NCI-H1105 treated with DMSO at 0.1 percent for 48 hours (cell line): ENCODE results near the gene PRTN3.

Experiments
- DNase-seq: peaks from one replicate; lab custom pipeline; 2025; lab: John Stamatoyannopoulos, UW

Gene PRTN3

DNA sequence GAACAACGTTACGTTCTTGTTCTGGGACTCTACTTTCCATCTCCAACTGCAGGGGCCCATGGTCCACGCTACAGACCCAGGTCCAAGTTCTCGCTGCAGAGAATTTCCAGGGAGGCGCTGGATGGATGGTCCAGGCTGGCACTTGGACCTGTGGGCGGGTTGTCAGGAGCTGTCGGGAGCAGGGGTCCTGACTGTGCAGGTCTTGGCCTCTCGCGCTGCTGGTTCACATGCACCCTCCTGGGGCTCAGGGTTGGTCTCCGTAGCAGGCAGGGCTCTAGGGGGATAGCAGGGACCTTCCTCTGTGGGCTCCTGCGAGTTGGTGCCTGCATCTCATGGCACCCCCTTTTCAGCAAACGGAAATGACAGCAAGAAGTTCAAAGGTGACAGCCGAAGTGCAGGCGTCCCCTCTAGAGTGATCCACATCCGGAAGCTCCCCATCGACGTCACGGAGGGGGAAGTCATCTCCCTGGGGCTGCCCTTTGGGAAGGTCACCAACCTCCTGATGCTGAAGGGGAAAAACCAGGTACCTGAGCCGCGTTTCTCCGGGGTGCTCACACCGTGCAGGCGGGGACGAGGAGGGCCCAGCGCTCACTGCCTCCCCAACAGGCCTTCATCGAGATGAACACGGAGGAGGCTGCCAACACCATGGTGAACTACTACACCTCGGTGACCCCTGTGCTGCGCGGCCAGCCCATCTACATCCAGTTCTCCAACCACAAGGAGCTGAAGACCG is 36.9 kb upstream of the PRTN3 start:
- no peak for DNase-seq

DNA sequence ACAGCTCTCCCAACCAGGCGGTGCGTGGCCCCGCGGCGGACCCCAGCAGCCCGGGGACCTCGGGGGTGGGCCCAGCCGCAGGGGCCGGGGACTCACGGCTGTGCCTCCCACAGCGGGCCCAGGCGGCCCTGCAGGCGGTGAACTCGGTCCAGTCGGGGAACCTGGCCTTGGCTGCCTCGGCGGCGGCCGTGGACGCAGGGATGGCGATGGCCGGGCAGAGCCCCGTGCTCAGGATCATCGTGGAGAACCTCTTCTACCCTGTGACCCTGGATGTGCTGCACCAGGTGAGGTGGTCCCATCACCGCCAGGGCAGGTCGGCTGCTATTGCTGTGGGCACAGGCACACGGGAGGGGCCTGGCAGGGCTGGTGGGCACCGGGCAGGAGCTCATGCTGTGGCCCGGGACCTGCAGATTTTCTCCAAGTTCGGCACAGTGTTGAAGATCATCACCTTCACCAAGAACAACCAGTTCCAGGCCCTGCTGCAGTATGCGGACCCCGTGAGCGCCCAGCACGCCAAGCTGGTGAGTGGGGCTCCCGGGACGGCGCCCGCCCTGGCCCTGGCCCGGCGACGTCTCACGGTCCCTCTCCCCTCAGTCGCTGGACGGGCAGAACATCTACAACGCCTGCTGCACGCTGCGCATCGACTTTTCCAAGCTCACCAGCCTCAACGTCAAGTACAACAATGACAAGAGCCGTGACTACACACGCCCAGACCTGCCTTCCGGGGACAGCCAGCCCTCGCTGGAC is 36.2 kb upstream of the PRTN3 start:
- no peak for DNase-seq

- no peak for DNase-seq
These were observed 35.6 kb upstream of the PRTN3 start for GRCh38 chr19:805166-805551.

DNA sequence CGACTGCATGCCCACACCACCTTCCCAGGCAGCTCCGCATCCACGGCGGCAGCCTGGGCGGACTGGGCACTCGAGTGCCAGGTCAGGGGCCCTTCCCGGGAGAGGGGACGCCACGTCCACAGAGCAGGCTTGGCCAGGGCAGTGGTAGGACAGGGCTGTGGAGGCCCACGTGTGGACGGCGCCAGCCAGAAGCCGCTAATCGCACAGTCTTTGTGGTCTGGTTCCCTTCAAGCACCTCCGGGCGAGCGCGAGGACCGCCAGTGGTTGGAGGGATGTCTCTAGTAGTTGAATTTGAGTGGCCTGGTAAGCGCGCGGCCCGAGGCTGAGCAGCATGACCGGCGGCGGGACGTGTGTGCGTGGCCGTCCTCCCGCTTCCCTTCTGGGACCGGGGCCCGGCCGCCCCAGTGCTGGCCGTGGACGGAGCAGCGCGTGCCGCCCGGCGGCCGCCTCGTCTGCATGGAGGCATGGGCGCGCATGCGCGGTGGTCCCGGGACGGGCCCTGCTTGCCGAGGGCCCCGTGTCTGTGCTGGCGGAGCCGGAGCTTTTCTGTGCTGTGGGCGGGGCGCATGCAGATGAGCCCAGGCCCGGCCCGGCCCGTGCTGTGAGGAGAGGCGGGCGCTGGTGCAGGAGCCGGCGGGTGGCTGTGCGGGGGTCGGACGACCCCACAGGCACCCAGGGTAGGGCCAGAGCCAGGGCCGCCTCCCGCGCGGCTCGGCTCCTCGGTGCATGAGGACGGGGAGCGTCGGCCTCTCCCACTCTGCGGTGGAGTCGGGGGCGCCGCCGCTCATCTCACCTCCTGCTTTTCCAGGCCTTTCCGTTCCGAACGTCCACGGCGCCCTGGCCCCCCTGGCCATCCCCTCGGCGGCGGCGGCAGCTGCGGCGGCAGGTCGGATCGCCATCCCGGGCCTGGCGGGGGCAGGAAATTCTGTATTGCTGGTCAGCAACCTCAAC is 34.9 kb upstream of the PRTN3 start:
- no peak for DNase-seq

- DNase-seq: no peak
These were observed 33.9 kb upstream of the PRTN3 start for GRCh38 chr19:806815-807421.

- DNase-seq: no peak
These were observed 33.0 kb upstream of the PRTN3 start for GRCh38 chr19:807627-808422.

- DNase-seq: no peak
These were observed 32.4 kb upstream of the PRTN3 start for GRCh38 chr19:808423-808775.

DNA sequence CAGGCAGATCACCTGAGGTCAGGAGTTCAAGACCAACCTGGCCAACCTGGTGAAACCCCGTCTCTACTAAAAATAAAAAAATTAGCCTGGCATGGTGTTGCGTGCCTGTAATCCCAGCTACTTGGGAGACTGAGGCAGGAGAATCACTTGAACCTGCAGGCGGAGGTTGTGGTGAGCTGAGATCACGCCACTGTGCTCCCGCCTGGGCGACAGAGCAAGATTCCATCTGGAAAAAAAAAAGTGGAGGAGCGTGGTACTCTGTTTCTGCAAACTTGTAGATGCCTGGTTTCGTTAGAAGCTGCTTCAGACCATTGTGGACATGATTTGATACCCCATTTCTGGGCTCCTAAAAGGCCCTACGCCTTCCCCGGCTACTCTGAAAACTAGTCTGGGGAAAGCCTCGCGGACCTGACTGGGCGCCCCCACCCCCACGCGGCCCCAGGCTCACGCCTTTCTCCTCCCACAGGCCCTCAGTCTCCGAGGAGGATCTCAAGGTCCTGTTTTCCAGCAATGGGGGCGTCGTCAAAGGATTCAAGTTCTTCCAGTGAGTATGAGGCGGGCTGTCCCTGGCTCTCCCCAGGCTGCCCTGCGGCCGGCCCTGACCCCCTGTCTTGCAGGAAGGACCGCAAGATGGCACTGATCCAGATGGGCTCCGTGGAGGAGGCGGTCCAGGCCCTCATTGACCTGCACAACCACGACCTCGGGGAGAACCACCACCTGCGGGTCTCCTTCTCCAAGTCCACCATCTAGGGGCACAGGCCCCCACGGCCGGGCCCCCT is 30.5 kb upstream of the PRTN3 start:
- no peak for DNase-seq

GRCh38 chr19:810883-811489 is 29.8 kb upstream of the PRTN3 start:
- DNase-seq: no peak

- DNase-seq: no peak
These were observed 29.2 kb upstream of the PRTN3 start for GRCh38 chr19:811506-812048.

GRCh38 chr19:812049-812746 is 28.6 kb upstream of the PRTN3 start:
- DNase-seq: no peak

GRCh38 chr19:812747-813218 is 28.0 kb upstream of the PRTN3 start:
- DNase-seq: no peak

- no peak for DNase-seq
These were observed 27.3 kb upstream of the PRTN3 start for GRCh38 chr19:813219-814151.

DNA sequence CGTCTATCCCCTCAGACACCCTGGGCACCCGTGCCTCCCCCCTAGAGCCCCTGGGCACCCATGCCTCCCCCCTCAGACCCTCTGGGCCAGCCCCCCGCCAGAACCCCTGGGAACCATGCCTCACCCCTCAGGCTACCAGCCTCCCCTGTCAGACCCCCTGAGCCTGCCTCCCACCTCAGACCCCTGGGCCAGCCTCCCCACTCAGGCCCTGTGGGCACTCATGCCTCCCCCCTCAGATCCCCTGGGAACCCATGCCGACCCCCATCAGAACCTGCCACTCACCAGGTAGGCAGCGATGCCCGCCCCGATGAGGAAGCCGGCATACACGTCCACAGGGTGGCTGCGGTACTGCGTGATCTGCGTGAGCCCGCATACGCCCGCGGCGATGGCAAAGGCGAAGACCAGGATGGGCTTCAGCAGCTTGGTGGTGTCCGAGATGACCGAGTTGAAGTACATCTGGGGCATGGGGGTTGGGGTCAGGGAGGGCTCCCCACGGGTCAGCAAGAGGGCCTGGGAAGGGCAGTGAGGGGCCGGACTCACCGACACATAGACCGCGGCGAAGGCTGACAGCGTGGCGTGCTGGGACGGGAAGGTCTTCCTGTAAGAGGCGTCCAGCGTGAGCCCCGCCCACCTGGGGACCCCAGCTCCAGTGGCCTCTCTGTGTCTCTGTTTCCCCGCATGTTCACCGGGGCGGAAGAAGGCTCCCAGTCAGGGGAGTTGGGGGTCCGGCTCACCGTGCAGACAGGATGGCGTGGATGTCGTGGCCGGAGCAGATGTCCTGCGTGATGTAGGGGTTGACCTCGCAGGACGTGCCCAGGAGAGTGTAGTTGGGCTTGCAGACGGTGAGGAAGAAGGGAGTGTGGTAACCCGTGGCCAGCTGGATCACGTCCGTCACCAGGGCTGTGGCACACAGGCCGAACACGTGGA is 26.4 kb upstream of the PRTN3 start:
- DNase-seq: no peak

GRCh38 chr19:815079-815774 is 25.6 kb upstream of the PRTN3 start:
- DNase-seq: no peak
